H1 (cell line): ENCODE measurements around the gene SSBP3.

Experiments used
- ATF3 ChIP-seq: IDR thresholded peaks from 2 replicates; pipeline ENCODE4 v1.6.1; 2011; ENCODE audit warnings: low read depth, mild to moderate bottlenecking, low read length; ENCODE audit not compliant: insufficient read depth
- CTCF ChIP-seq, 3 experiments: IDR thresholded peaks; 1 replicate in 2 of 3; 2 replicates in 1 of 3; pipeline versions ENCODE4 v1.5.1 to v1.6.1; 2011; ENCODE audit warnings: low read length in 3 of 3, mild to moderate bottlenecking in 3 of 3, inconsistent platforms in 2 of 3, low read depth in 1 of 3, moderate library complexity in 1 of 3; ENCODE audit not compliant: insufficient read depth in 1 of 3; ENCODE audit errors: control extremely low read depth in 1 of 3
- EZH2 ChIP-seq: fragments of 200-600 bp; sonication (generic); IDR thresholded peaks from 2 replicates; pipeline ENCODE4 v1.7.1; 2012; ENCODE audit warnings: low read depth, mild to moderate bottlenecking, moderate library complexity, low read length, inconsistent platforms; ENCODE audit not compliant: severe bottlenecking
- GABPA ChIP-seq: IDR thresholded peaks from 2 replicates; pipeline ENCODE4 v1.6.1; 2011; ENCODE audit warnings: mild to moderate bottlenecking, low read length, moderate library complexity, borderline replicate concordance; ENCODE audit not compliant: insufficient read depth
- POLR2A ChIP-seq, 2 experiments: IDR thresholded peaks; 1 replicate in 1 of 2; 2 replicates in 1 of 2; pipeline ENCODE4 v1.6.1; 2011; ENCODE audit warnings: low read depth in 2 of 2, low read length in 2 of 2, mild to moderate bottlenecking in 2 of 2; ENCODE audit errors: control extremely low read depth in 1 of 2
- RXRA ChIP-seq: IDR thresholded peaks from 2 replicates; pipeline ENCODE4 v1.6.1; 2011; ENCODE audit warnings: low read depth, mild to moderate bottlenecking, low read length, moderate library complexity; ENCODE audit not compliant: insufficient read depth
- ZNF274 ChIP-seq: IDR thresholded peaks from 2 replicates; pipeline ENCODE4 v1.7.0; 2012; ENCODE audit warnings: low read length, borderline replicate concordance; ENCODE audit errors: extremely low read depth

GRCh38 chr1:54413732-54414131 is 7.5 kb upstream of the SSBP3 start:
- no peak for TF ChIP-seq ZNF274
- no peak for TF ChIP-seq RXRA
- no peak for TF ChIP-seq GABPA
- TF ChIP-seq CTCF (IDR thresholded peaks at IDR 0.05; ENCODE audit: control extremely low read depth in 1 of 3, insufficient read depth in 1 of 3, low read depth in 1 of 3, low read length in 3 of 3): no peak
- TF ChIP-seq ATF3: no peak
- TF ChIP-seq POLR2A (IDR thresholded peaks at IDR 0.05; ENCODE audit: control extremely low read depth in 1 of 2, low read depth in 2 of 2, low read length in 2 of 2): no peak
- TF ChIP-seq EZH2: no peak
